GM10266 (cell line): ENCODE measurements around the gene ANGPTL2.

Experiments
- DNase-seq: peaks from one replicate; pipeline ENCODE4 v3.0.0; 2012; ENCODE audit errors: extremely low spot score
- TF ChIP-seq, protein P1 (sequence below): IDR thresholded peaks from 2 replicates; pipeline ENCODE4 v1.5.1; 2012; ENCODE audit warnings: mild to moderate bottlenecking, low read depth; ENCODE audit not compliant: control insufficient read depth, insufficient read depth; ENCODE audit errors: missing control alignments

The ANGPTL2 gene

DNA sequence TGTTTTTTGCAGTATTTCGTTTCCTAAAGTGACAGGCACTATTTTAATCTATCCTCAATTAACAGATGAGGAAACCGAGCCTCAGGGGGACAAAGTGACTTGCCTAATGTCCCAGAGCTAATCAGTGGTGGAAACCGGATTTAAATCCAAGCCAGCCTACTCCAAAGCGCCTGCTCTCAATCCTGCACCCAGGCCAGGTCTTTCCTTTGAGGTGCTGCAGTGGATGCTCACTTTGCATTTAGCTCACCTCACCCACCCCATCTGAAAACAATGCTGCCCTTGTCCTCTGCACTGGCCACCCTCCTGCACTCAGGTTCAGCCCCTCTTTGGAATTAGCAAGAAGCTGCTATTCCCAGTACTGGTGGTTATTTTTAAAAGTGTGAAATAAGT, 16.0 kb downstream of the ANGPTL2 start:
- TF ChIP-seq, protein P1, sequence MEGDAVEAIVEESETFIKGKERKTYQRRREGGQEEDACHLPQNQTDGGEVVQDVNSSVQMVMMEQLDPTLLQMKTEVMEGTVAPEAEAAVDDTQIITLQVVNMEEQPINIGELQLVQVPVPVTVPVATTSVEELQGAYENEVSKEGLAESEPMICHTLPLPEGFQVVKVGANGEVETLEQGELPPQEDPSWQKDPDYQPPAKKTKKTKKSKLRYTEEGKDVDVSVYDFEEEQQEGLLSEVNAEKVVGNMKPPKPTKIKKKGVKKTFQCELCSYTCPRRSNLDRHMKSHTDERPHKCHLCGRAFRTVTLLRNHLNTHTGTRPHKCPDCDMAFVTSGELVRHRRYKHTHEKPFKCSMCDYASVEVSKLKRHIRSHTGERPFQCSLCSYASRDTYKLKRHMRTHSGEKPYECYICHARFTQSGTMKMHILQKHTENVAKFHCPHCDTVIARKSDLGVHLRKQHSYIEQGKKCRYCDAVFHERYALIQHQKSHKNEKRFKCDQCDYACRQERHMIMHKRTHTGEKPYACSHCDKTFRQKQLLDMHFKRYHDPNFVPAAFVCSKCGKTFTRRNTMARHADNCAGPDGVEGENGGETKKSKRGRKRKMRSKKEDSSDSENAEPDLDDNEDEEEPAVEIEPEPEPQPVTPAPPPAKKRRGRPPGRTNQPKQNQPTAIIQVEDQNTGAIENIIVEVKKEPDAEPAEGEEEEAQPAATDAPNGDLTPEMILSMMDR: no peak
- DNase-seq: no peak

DNA sequence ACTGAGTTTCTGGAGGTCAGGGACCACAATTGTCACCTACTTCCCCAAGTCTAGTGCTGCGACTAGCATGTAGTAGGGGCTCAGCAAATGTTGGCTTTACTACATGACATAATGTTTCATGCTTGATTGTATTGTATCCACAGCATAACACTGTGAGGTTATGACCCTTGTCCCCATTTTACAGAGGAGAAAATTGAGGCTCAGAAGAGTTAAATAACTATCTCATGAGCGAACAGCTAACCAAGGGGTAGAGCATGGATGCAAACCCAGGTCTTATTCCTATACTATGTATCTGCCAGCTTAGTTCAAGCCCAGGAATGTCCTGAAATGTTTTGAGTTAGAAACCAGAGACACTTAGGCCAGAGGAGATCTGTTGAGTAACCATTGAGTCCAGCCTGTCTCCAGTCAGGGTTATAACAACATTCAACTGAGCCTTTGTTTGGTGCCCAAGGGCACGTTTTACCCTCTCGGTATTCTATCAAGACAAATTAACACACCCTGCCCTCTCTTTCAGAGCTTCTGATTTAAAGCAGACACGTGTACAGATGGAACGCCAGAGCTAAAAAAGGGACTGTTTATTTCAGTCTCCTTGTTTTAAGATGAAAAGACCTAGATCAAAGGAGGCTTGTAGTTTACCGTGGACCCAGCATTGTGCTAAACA, 16.5 kb downstream of the ANGPTL2 start:
- TF ChIP-seq, protein P1: no peak
- no peak for DNase-seq

DNA sequence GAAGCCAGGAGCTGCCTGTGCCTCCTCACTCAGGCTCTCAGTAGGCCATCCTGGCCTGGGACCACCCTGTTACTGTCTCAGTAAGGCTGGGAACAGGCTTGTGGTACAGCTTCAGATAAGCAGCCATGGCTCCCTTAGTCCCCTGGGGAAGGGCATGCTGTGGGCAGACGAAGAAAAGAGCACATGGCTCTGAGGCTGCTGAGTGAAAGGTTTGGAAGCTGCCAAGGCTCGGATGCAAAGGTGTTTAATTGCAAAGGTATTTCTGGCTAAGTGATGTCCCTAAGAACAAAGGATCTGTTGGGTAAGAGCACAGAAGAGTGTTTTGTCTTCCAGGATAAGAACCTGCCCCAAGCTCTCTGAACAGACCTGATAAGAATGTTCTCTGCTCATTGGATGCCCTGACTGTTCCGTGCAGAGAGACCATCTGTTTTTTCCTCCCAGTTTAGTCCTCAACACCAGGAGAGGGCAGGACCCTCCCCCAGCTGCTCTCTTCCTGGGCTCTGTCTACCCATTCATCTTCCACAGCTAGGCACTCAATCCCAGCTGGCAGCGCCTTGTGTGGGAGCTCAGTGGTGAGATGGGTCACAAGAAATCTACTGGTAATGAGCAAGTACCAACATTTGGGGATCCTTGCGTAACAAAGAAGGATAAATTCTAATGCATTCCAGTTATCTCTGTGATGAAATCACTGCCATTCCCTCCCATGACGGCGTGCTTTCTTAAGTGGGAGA, 17.7 kb downstream of the ANGPTL2 start:
- TF ChIP-seq, protein P1: no peak
- DNase-seq: no peak

DNA sequence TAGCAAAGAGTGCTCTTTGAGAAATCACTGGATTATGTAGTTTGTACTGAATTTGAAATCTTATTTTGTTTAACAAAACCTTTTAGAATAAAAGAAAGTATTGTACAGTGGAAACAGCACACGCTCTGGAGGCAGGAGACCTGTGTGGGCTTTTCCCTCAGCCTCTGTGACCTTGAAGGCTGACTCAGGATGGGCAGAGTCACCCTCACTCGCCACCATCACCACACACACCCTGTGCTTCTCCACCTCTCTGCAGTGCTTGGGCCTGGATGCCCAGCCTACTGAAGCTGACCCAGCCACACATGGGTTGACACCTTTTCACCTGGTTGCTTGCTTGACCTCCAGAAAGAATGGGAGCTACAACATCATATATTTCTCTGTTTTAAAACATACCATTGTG, 19.6 kb downstream of the ANGPTL2 start:
- TF ChIP-seq, protein P1: no peak
- no peak for DNase-seq

DNA sequence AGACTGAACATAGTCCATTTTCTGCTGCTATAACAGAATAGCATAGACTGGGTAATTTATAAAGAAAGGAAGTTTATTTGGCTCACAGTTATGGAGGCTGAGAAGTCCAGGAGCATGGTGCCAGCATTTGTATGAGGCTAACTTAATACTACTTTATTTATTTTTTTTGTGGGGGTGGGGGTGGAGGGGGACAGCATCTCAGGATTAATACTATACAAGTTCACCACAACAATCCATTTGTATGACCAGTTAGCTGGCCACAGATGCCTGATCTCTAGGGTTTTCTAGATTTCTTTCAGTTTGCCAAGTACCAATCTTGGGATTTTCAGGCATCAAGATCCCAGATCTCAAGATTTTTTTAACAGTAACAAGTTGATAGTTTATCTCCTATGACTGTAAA, 20.3 kb downstream of the ANGPTL2 start:
- no peak for DNase-seq
- TF ChIP-seq, protein P1: no peak

DNA sequence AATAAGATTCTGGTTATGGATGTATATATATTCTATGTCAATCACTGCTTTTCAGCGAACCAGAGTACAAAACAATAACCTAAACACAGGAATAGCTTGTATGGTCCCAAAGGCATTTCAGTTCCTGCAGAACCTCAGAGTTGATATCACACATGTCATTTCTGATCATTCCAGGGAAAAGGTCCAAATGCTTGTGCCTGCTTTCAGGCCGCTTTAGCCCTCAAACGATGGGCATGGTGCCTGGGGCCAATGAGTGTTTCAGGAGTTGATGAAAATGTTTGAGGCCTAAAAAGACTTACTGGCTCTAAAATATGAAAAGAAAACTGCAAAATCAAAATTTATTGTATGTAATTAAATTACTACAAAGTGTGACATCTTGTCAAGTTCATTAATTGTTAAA, 22.8 kb downstream of the ANGPTL2 start:
- TF ChIP-seq, protein P1: no peak
- DNase-seq: no peak

DNA sequence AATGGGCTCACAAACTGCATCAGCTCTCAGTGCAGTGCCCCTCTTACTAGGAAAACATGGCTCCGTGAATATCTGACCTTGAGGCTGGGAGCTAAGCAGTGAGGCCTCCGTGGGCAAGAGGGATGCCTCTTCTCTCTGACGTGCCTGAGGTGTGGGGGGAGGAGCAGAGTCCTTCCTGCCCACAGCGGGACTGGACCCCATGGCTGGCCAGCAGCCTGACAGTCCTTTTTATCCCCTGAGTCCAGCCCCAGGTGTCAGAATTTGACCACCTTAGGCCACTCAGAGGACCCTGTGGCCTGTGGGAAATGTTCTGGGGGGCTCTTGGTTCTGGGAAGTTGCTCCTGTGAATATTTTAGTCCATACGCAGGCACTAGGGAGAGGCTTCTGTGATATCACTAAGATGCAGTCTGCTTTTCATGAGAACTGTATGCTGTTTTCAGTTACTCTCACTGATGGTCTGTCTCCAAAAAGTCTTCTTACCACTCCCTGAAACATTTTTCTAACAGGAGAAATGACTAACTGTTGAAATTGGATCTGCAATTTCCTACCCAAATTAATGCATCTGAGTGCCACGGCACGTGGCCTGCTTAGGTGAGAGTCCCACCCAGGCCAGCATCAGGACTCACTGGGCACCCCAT, 23.4 kb downstream of the ANGPTL2 start:
- no peak for DNase-seq
- TF ChIP-seq, protein P1: no peak
